Measurements from ENCODE around the gene HIRIP3.

GRCh38 chr16:30007378-30007895, 12.0 kb upstream of the HIRIP3 start:
- no peak for TF ChIP-seq EZH2 (IDR thresholded peaks at IDR 0.05)
- no peak for TF ChIP-seq POLR2AphosphoS5 (IDR thresholded peaks at IDR 0.05; ENCODE audit: borderline replicate concordance, low read depth, low read length)
